Large intestine (tissue), 3 donors: ENCODE data around the gene CDH8. TPM values are rescaled to one million over a fixed set of nuclear protein-coding genes. Genes with fewer than 3 reads are reported as not detected.
"Not testable (repeated sequence)": the region's sequence is repeated elsewhere in the genome, so short reads cannot be mapped to it uniquely, and the experiment has no call there.

ENCODE experiments used
- DNase-seq, 2 donors: peaks; one replicate each; pipeline versions ENCODE4 v3.0.0 to v3.0.0-alpha.2; 2013
- H3K27ac ChIP-seq: one replicate; pipeline ENCODE4 v1.5.1; 2013; ENCODE audit warnings: low read length
- H3K27me3 ChIP-seq: 2 replicates; pipeline ENCODE4 v1.6.1; 2013; ENCODE audit warnings: low read length; ENCODE audit not compliant: control insufficient read depth, insufficient read depth
- H3K36me3 ChIP-seq: 2 replicates; pipeline ENCODE4 v1.6.1; 2013; ENCODE audit warnings: low read length; ENCODE audit not compliant: control insufficient read depth, insufficient read depth
- H3K4me1 ChIP-seq: one replicate; pipeline ENCODE4 v1.6.1; 2013; ENCODE audit warnings: low read length; ENCODE audit not compliant: control insufficient read depth, insufficient read depth
- H3K4me3 ChIP-seq: one replicate; pipeline ENCODE4 v1.5.1; 2013; ENCODE audit warnings: low read length
- H3K9me3 ChIP-seq: one replicate; pipeline ENCODE4 v1.6.1; 2013; ENCODE audit warnings: mild to moderate bottlenecking, low read depth, low read length, moderate library complexity; ENCODE audit not compliant: control insufficient read depth
- WGBS: methylation state at CpG from one replicate; pipeline ENCODE4 v1.1.5; 2013; ENCODE audit warnings: low lambda C conversion rate; ENCODE audit not compliant: insufficient coverage; 5-methylcytosine and 5-hydroxymethylcytosine counted together
- polyA plus RNA-seq: library from polyadenylated mRNA; unstranded; fragments of 120-200 nt; gene quantifications from one replicate; pipeline ENCODE4 v1.2.1, GENCODE V29; 2013

Gene CDH8
- polyA plus RNA-seq, 1 donor: 2.0 TPM

GRCh38 chr16:61726125-61726524 lies 310.1 kb downstream of the CDH8 start:
- H3K4me3 ChIP-seq: no peak overlapping the region
- H3K9me3 ChIP-seq: no peaks in the 10 kb centered on the region
- H3K4me1 ChIP-seq: no peaks in the 10 kb centered on the region
- DNase-seq: no peak
- H3K27me3 ChIP-seq: no peaks in the 10 kb centered on the region
- no peak overlapping the region for H3K27ac ChIP-seq
- no peaks in the 10 kb centered on the region for H3K36me3 ChIP-seq

DNA sequence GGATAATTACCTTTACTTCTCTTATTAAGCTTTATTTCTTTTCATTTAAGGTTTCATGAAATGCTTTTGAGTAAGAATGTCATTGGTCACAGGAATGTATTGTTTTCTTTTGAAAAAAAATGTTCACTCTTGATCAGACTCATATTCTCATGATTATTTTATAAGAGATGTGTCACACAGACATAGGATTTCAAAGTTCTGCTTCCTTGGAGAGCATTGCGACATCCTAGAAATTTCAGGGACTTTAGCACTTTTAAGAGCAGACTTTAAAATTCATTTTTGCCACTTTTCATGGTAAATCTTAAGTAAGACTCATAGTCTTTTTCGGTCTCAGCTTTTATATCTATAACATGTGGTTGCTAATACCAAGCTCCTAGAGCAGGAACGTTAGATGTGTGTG lies 314.7 kb downstream of the CDH8 start:
- no peak overlapping the region for H3K27ac ChIP-seq
- H3K4me3 ChIP-seq: no peak overlapping the region
- 60% methylated on average over 2 of the region's 3 CpGs for WGBS
- no peak for DNase-seq
- no peaks in the 10 kb centered on the region for H3K27me3 ChIP-seq
- no peaks in the 10 kb centered on the region for H3K9me3 ChIP-seq
- H3K36me3 ChIP-seq: no peaks in the 10 kb centered on the region
- H3K4me1 ChIP-seq: no peaks in the 10 kb centered on the region

GRCh38 chr16:61715393-61715792 lies 320.8 kb downstream of the CDH8 start:
- H3K4me1 ChIP-seq: no peaks in the 10 kb centered on the region
- H3K4me3 ChIP-seq: no peak overlapping the region
- H3K36me3 ChIP-seq: no peaks in the 10 kb centered on the region
- no peaks in the 10 kb centered on the region for H3K27me3 ChIP-seq
- H3K9me3 ChIP-seq: no peaks in the 10 kb centered on the region
- no peak for DNase-seq
- no peak overlapping the region for H3K27ac ChIP-seq

DNA sequence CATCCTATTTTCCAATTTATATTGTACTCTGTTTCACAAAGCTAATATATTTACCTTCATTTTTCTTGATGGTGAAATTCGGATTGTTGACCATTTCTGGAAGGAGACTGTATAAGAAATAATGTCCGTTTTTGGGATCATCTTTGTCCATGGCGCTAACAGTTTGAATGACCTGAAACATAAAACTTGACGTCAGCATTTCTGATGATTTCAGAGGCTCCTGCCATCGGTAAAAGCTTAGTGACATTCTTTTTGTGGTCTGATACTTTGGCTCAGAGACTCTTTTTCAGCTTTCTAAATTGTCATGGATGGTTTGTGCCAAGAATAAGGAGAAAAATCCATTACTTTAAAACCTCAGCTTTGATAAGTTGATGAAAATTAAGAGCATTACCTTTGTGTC lies 322.5 kb downstream of the CDH8 start:
- WGBS: 100% methylated on average over 1 of the region's 5 CpGs

GRCh38 chr16:61699640-61700039 lies 336.6 kb downstream of the CDH8 start:
- no CpG with 5 or more reads among the region's 4 CpGs for WGBS
- not testable (repeated sequence) for H3K4me3 ChIP-seq, H3K36me3 ChIP-seq, H3K4me1 ChIP-seq, H3K27me3 ChIP-seq, H3K9me3 ChIP-seq, H3K27ac ChIP-seq, DNase-seq

More for the DNA sequence above, 322.5 kb downstream of the CDH8 start:
- Histone ChIP-seq H3K27me3 (no peaks in the 10 kb centered on the region), H3K27ac (no peak overlapping the region), H3K4me1 (no peaks in the 10 kb centered on the region), H3K36me3 (no peaks in the 10 kb centered on the region), H3K4me3 (no peak overlapping the region), H3K9me3 (no peaks in the 10 kb centered on the region)
- no peak for DNase-seq

GRCh38 chr16:61684541-61684940 lies 351.7 kb downstream of the CDH8 start:
- 80% methylated on average over 1 of the region's 3 CpGs for WGBS
- H3K9me3 ChIP-seq: no peaks in the 10 kb centered on the region
- no peak overlapping the region for H3K4me3 ChIP-seq
- no peaks in the 10 kb centered on the region for H3K4me1 ChIP-seq
- no peaks in the 10 kb centered on the region for H3K27me3 ChIP-seq
- H3K27ac ChIP-seq: no peak overlapping the region
- DNase-seq: no peak
- H3K36me3 ChIP-seq: no peaks in the 10 kb centered on the region

- no peak overlapping the region for H3K4me3 ChIP-seq
- no peaks in the 10 kb centered on the region for H3K36me3 ChIP-seq
- H3K9me3 ChIP-seq: no peaks in the 10 kb centered on the region
- H3K4me1 ChIP-seq: no peaks in the 10 kb centered on the region
- DNase-seq: no peak
- no CpG with 5 or more reads among the region's 4 CpGs for WGBS
- H3K27ac ChIP-seq: no peak overlapping the region
- no peaks in the 10 kb centered on the region for H3K27me3 ChIP-seq
Measured at GRCh38 chr16:61681673-61682072, 354.6 kb downstream of the CDH8 start.

DNA sequence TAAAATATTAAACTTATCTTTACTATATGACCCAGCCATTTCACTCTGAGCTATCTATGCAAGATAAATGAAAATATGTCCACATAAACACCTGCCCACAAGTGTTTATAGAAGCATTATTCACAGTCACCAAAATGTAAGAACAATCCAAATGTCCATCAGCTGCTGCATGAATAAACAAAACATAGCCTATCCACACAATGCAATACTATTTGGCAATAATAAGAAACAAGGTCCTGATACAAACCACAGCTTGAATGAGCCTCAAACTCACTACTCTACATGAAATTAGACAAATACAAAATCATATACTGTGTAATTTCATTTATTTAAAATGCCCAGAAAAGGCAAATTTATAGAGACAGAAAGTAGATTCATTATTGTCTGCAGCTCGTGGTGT lies 355.1 kb downstream of the CDH8 start:
- Histone ChIP-seq H3K9me3 (no peaks in the 10 kb centered on the region), H3K4me1 (no peaks in the 10 kb centered on the region), H3K27ac (no peak overlapping the region), H3K36me3 (no peaks in the 10 kb centered on the region), H3K27me3 (no peaks in the 10 kb centered on the region), H3K4me3 (no peak overlapping the region)
- 67% methylated on average over 1 of the region's 1 CpG for WGBS
- DNase-seq: no peak

DNA sequence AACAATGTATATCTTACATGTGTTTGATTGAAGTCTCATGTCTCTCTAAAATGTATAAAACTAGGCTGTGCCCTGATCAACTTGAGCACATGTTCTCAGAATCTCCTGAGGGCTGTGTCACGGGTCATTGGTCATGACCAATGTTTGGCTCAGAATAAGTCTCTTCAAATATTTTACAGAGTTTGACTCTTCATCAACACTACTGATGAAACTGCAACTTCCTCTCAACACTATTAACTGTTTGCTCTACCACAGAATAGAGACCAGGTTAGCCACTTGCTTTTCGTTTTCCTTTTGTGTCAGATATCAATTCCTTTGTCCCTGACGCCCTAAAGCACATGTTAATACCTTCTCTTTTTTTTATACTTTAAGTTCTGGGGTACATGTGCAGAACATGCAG lies 358.1 kb downstream of the CDH8 start:
- no peaks in the 10 kb centered on the region for H3K27me3 ChIP-seq
- no peak overlapping the region for H3K27ac ChIP-seq
- no peaks in the 10 kb centered on the region for H3K9me3 ChIP-seq
- no peak for DNase-seq
- H3K36me3 ChIP-seq: no peaks in the 10 kb centered on the region
- WGBS: 90% methylated on average over 2 of the region's 3 CpGs
- no peaks in the 10 kb centered on the region for H3K4me1 ChIP-seq
- no peak overlapping the region for H3K4me3 ChIP-seq

GRCh38 chr16:61677776-61678175 lies 358.5 kb downstream of the CDH8 start:
- Histone ChIP-seq H3K4me1 (no peaks in the 10 kb centered on the region), H3K36me3 (no peaks in the 10 kb centered on the region), H3K9me3 (no peaks in the 10 kb centered on the region), H3K27me3 (no peaks in the 10 kb centered on the region), H3K27ac (no peak overlapping the region), H3K4me3 (no peak overlapping the region)
- WGBS: 0% methylated on average over 1 of the region's 5 CpGs
- no peak for DNase-seq

GRCh38 chr16:61676740-61677139 lies 359.5 kb downstream of the CDH8 start:
- no peaks in the 10 kb centered on the region for H3K9me3 ChIP-seq
- no peak for DNase-seq
- 83% methylated on average over 2 of the region's 2 CpGs for WGBS
- no peaks in the 10 kb centered on the region for H3K36me3 ChIP-seq
- H3K4me3 ChIP-seq: no peak overlapping the region
- H3K27ac ChIP-seq: no peak overlapping the region
- no peaks in the 10 kb centered on the region for H3K27me3 ChIP-seq
- no peaks in the 10 kb centered on the region for H3K4me1 ChIP-seq
